Measurements from ENCODE around the gene CEMIP2.
A peak's percentile ranks its signal among the peaks of the same experiment; 100 is the strongest.

Gene CEMIP2

GRCh38 chr9:71770170-71770569 lies 1.9 kb upstream of the CEMIP2 start:
- Histone ChIP-seq H3K4me3 (ENCODE audit: low read length) (no peak overlapping the region), H3K9ac (ENCODE audit: low read depth, low read length) (no peak overlapping the region), H3K36me3 (ENCODE audit: insufficient read depth, low read length) (no peaks in the 10 kb centered on the region)

GRCh38 chr9:71769175-71770161 lies 1.2 kb upstream of the CEMIP2 start:
- 12% methylated on average over 45 of the region's 46 CpGs for WGBS
- Histone ChIP-seq H3K4me3 (ENCODE audit: low read length) (peak overlapping the region; percentile 74), H3K9ac (ENCODE audit: low read depth, low read length) (peak overlapping the region; percentile 38; the same call in 1 of the 2 replicates), H3K4me1 (ENCODE audit: insufficient read depth, low read length) (peaks cover 30% of the 10 kb centered on the region), H3K27me3 (ENCODE audit: insufficient read depth, low read length) (peaks cover 9% of the 10 kb centered on the region; the same call in 1 of the 2 replicates), H3K9me3 (ENCODE audit: insufficient read depth, low read depth, low read length) (no peaks in the 10 kb centered on the region), H3K36me3 (ENCODE audit: insufficient read depth, low read length) (no peaks in the 10 kb centered on the region), H3K27ac (ENCODE audit: low read depth, low read length) (no peak overlapping the region)

More at GRCh38 chr9:71770170-71770569, 1.9 kb upstream of the CEMIP2 start:
- Histone ChIP-seq H3K27ac (ENCODE audit: low read depth, low read length) (no peak overlapping the region), H3K27me3 (ENCODE audit: insufficient read depth, low read length) (peaks cover 9% of the 10 kb centered on the region; the same call in 1 of the 2 replicates), H3K9me3 (ENCODE audit: insufficient read depth, low read depth, low read length) (no peaks in the 10 kb centered on the region), H3K4me1 (ENCODE audit: insufficient read depth, low read length) (peaks cover 23% of the 10 kb centered on the region)
- WGBS = 80% methylated on average over 3 of the region's 3 CpGs

DNA sequence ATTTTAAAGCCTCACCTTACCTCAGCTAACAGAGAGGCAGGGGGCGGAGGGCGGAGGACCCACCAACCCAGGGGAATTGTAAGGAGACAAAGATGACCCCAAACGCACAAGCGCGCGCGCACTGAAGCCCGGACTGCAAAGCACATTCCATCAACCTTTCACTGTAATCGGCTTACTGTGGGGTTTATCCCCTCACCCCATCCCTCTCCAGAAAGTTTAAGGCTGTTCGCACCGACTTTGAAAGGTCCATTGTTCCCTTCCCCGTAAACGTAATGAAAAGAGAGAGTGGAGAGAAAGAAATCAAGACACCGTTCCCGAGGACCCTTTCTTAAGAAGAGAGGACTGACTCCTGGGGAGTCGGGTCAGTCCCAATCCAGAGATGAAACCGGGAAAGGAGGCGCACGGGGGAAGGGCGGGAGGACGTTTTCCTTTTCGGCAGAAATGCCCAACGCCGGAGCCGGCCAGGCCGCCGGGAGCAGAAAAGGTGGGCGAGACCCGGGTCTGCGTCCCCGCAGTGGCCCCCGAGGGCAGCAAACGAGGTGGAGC lies 464 bp downstream of the CEMIP2 start:
- WGBS = under 1% methylated on average over 33 of the region's 33 CpGs
- H3K9ac ChIP-seq (ENCODE audit: low read depth, low read length) = peak overlapping the region; percentile 94
- H3K4me1 ChIP-seq (ENCODE audit: insufficient read depth, low read length) = peaks cover 46% of the 10 kb centered on the region
- peak overlapping the region; percentile 96 for H3K4me3 ChIP-seq (ENCODE audit: low read length)
- no peaks in the 10 kb centered on the region for H3K36me3 ChIP-seq (ENCODE audit: insufficient read depth, low read length)
- H3K27me3 ChIP-seq (ENCODE audit: insufficient read depth, low read length) = peaks cover 9% of the 10 kb centered on the region; the same call in 1 of the 2 replicates
- no peaks in the 10 kb centered on the region for H3K9me3 ChIP-seq (ENCODE audit: insufficient read depth, low read depth, low read length)
- H3K27ac ChIP-seq (ENCODE audit: low read depth, low read length) = peak overlapping the region; percentile 93

- H3K27me3 ChIP-seq (ENCODE audit: insufficient read depth, low read length) = peaks cover 9% of the 10 kb centered on the region; the same call in 1 of the 2 replicates
- no peaks in the 10 kb centered on the region for H3K36me3 ChIP-seq (ENCODE audit: insufficient read depth, low read length)
- WGBS = 5% methylated on average over 7 of the region's 7 CpGs
- no peaks in the 10 kb centered on the region for H3K9me3 ChIP-seq (ENCODE audit: insufficient read depth, low read depth, low read length)
- peaks cover 50% of the 10 kb centered on the region for H3K4me1 ChIP-seq (ENCODE audit: insufficient read depth, low read length)
- peak overlapping the region; percentile 94 for H3K9ac ChIP-seq (ENCODE audit: low read depth, low read length)
- peak overlapping the region; percentile 96 for H3K4me3 ChIP-seq (ENCODE audit: low read length)
- H3K27ac ChIP-seq (ENCODE audit: low read depth, low read length) = peak overlapping the region; percentile 93; the same call in 1 of the 2 replicates
Observed at GRCh38 chr9:71767163-71767775, 1.0 kb downstream of the CEMIP2 start.

DNA sequence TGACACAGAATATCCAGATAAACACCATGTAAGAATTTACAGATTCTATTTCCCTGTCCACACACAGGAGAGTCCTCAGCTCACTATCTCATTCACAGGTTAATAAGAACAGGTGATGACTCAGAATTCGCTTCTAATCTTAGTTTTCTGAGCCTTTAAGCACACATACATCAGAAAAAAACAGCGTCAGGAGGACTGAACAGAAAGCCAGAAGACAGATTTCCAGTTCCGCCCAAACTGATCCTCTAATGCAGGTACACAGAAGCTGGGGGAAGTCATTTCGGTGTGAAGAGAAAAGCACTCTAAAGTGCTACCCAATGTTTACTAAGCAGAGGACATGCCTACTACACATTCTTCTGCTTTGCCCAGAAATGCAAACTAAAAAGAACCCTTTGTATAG lies 1.6 kb downstream of the CEMIP2 start:
- Histone ChIP-seq H3K27me3 (ENCODE audit: insufficient read depth, low read length) (peaks cover 9% of the 10 kb centered on the region; the same call in 1 of the 2 replicates), H3K4me1 (ENCODE audit: insufficient read depth, low read length) (peaks cover 55% of the 10 kb centered on the region), H3K36me3 (ENCODE audit: insufficient read depth, low read length) (no peaks in the 10 kb centered on the region), H3K4me3 (ENCODE audit: low read length) (peak overlapping the region; percentile 96), H3K9ac (ENCODE audit: low read depth, low read length) (peak overlapping the region; percentile 94), H3K27ac (ENCODE audit: low read depth, low read length) (no peak overlapping the region), H3K9me3 (ENCODE audit: insufficient read depth, low read depth, low read length) (no peaks in the 10 kb centered on the region)
- WGBS = 37% methylated on average over 4 of the region's 4 CpGs

DNA sequence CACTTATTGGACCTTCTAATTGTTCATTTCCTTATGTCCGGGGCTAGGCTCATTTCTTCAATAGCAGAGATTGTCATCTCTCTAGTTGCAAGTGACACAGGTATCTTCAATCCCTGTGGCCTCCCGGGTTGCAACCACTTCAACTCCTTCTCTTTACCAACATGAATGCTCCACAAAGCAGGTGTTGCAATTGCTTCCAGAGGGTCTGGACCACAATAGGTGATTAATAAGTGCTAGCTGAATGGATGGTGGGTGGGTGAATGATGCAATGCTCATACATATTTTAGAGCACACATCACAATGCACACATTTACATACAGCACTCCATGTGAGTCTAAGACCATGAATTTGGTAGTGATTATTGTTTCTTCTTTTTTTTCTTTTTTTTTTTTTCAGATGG lies 2.6 kb downstream of the CEMIP2 start:
- H3K9ac ChIP-seq (ENCODE audit: low read depth, low read length) = no peak overlapping the region
- no peaks in the 10 kb centered on the region for H3K9me3 ChIP-seq (ENCODE audit: insufficient read depth, low read depth, low read length)
- H3K36me3 ChIP-seq (ENCODE audit: insufficient read depth, low read length) = no peaks in the 10 kb centered on the region
- WGBS = 78% methylated on average over 2 of the region's 2 CpGs
- peaks cover 9% of the 10 kb centered on the region; the same call in 1 of the 2 replicates for H3K27me3 ChIP-seq (ENCODE audit: insufficient read depth, low read length)
- no peak overlapping the region for H3K27ac ChIP-seq (ENCODE audit: low read depth, low read length)
- peaks cover 65% of the 10 kb centered on the region for H3K4me1 ChIP-seq (ENCODE audit: insufficient read depth, low read length)
- H3K4me3 ChIP-seq (ENCODE audit: low read length) = peak overlapping the region; percentile 32; the same call in 1 of the 2 replicates

DNA sequence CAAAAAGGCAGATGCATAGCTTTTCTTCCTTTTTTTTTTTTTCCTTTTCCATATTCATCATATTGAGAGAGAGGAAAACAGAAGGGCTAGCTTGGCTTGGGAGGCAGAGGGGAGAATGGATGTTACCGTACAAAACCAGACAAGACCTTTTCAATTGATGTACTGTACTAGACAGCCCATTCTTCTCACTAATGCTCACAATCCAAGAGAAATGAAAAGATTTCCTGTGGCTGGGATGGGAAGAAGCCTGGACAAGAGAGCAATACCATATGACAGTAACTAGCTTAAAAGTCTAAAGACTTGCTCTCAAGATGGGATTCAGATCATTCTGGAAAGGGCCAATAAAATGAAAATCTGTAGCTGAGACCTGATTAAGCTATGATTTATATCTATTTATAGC lies 3.4 kb downstream of the CEMIP2 start:
- WGBS = 100% methylated on average over 1 of the region's 1 CpG
- Histone ChIP-seq H3K9ac (ENCODE audit: low read depth, low read length) (no peak overlapping the region), H3K9me3 (ENCODE audit: insufficient read depth, low read depth, low read length) (no peaks in the 10 kb centered on the region), H3K4me3 (ENCODE audit: low read length) (peak overlapping the region; percentile 31; the same call in 1 of the 2 replicates), H3K27ac (ENCODE audit: low read depth, low read length) (no peak overlapping the region), H3K27me3 (ENCODE audit: insufficient read depth, low read length) (peaks cover 2% of the 10 kb centered on the region; the same call in 1 of the 2 replicates), H3K4me1 (ENCODE audit: insufficient read depth, low read length) (peaks cover 69% of the 10 kb centered on the region), H3K36me3 (ENCODE audit: insufficient read depth, low read length) (no peaks in the 10 kb centered on the region)

- peaks cover 71% of the 10 kb centered on the region for H3K4me1 ChIP-seq (ENCODE audit: insufficient read depth, low read length)
- 67% methylated on average over 3 of the region's 4 CpGs for WGBS
Observed at GRCh38 chr9:71764463-71764862, 3.9 kb downstream of the CEMIP2 start.

DNA sequence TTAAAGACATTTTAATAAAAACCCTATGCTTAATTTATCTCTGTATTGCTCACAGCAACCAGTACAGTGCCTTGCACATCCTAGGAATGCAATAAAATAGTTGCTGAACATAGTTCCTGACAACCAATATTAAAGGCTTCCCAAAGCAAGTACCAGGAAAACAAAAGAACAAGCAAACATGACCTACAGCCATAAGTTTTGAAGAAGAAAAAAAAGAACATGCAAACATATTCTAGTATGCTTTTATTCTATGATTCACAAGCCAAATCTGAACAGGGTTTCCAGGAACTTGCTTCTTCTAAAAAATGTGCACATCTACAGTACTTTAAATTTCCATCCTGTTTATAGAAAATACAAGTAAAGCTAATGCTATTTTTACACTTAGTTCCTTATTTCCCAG lies 4.5 kb downstream of the CEMIP2 start:
- no peaks in the 10 kb centered on the region for H3K27me3 ChIP-seq (ENCODE audit: insufficient read depth, low read length)
- no peak overlapping the region for H3K27ac ChIP-seq (ENCODE audit: low read depth, low read length)

More at GRCh38 chr9:71764463-71764862, 3.9 kb downstream of the CEMIP2 start:
- no peaks in the 10 kb centered on the region for H3K9me3 ChIP-seq (ENCODE audit: insufficient read depth, low read depth, low read length)
- H3K36me3 ChIP-seq (ENCODE audit: insufficient read depth, low read length) = no peaks in the 10 kb centered on the region
- 0 out of 2 replicates have a peak overlapping the region, but pooled peaks have one; percentile 31 for H3K4me3 ChIP-seq (ENCODE audit: low read length)
- H3K9ac ChIP-seq (ENCODE audit: low read depth, low read length) = no peak overlapping the region
- no peak overlapping the region for H3K27ac ChIP-seq (ENCODE audit: low read depth, low read length)
- no peaks in the 10 kb centered on the region for H3K27me3 ChIP-seq (ENCODE audit: insufficient read depth, low read length)

DNA sequence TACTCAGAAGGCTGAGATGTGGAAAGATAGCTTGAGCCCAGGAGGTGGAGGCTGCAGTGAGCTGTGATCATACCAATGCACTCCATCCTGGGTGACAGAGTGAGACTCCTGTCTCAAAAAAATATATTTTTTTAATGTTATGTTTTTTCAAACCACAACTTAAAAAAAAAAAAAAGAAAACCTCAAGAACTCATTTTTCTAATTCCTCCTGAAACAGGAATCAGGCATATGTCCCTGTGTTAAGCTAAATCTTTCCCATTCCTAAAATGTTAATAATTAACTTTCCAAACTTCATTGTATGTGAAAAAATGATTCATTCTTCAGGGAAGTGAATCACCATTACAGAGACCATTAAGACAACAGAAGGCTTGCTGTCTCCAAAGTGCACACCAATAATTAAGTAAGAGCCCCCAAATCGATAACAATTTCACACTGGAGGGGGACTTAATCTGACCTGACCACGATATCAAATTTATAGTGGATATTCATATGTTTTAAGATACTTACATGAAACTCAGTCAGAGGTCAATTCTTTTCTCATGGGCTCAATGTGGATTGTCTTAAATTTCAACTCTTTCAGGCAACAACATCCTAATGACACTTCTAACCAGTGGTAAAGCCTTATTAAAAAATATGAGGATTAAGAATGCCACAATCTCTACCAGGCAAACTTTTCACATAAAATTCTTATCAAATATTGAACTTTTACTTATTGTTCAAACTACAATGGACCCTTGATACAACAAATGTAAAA lies 5.2 kb downstream of the CEMIP2 start:
- no peaks in the 10 kb centered on the region for H3K27me3 ChIP-seq (ENCODE audit: insufficient read depth, low read length)
- H3K27ac ChIP-seq (ENCODE audit: low read depth, low read length) = no peak overlapping the region
- no peaks in the 10 kb centered on the region for H3K9me3 ChIP-seq (ENCODE audit: insufficient read depth, low read depth, low read length)
- peaks cover 85% of the 10 kb centered on the region for H3K4me1 ChIP-seq (ENCODE audit: insufficient read depth, low read length)
- WGBS = 100% methylated on average over 1 of the region's 2 CpGs
- H3K36me3 ChIP-seq (ENCODE audit: insufficient read depth, low read length) = no peaks in the 10 kb centered on the region
- no peak overlapping the region for H3K9ac ChIP-seq (ENCODE audit: low read depth, low read length)
- no peak overlapping the region for H3K4me3 ChIP-seq (ENCODE audit: low read length)

More for the DNA sequence above, 4.5 kb downstream of the CEMIP2 start:
- Histone ChIP-seq H3K4me3 (ENCODE audit: low read length) (no peak overlapping the region), H3K36me3 (ENCODE audit: insufficient read depth, low read length) (no peaks in the 10 kb centered on the region), H3K4me1 (ENCODE audit: insufficient read depth, low read length) (peaks cover 77% of the 10 kb centered on the region), H3K9ac (ENCODE audit: low read depth, low read length) (no peak overlapping the region), H3K9me3 (ENCODE audit: insufficient read depth, low read depth, low read length) (no peaks in the 10 kb centered on the region)
